HG02588 (cell line): ENCODE results near the gene CCSER2.

Experiments
- ATAC-seq: cut with Tn5 transposase; IDR thresholded peaks from one replicate; pipeline ENCODE4 v1.9.1; 2021; ENCODE audit warnings: mild to moderate bottlenecking, moderate library complexity; ENCODE audit not compliant: unreplicated experiment

Gene CCSER2

DNA sequence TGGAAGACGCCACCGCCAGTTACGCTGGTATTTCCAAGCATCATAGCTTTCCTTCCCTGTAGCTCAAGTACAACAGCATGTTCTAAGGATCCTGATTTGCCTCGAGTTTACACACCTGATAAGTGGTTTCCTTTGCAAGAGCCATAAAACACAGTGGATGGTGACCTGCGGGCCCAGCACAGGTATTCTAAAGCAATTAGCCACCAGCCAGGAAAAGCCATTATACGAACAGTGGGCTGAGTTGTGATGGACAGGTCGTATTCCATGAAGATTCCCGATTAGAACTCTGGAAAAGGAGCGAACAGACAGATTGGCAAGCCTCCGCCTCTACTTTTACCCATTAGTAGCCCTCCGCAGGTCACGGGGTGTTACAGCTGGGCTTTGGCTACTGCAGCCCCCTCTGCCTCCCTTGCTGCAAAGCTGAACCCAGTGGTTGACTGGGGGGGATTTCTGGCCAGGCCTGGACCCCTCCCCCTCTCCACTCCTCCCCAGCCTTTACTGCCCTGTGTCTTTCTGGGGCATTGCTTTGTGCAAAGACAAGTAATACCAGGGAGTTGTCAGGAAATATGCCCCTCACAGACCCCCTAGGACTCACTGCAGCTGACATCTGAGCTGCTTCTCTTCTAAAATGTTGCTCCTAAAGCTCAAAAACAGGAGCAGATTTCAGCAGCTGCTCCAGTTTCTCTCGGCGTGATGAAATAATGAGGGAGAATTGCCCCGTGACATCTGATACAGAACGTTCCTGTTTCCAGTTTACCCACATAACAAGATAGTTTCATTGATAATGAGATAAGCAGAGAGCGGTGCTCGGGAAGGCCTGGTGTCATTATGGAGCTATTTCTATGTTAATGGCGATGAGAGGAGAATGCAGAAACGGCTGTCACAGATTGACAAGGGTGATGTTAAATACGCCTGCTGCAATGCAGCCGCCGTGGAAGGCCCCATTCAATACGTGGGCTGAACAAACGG lies 214.4 kb downstream of the CCSER2 start:
- no peak for ATAC-seq

DNA sequence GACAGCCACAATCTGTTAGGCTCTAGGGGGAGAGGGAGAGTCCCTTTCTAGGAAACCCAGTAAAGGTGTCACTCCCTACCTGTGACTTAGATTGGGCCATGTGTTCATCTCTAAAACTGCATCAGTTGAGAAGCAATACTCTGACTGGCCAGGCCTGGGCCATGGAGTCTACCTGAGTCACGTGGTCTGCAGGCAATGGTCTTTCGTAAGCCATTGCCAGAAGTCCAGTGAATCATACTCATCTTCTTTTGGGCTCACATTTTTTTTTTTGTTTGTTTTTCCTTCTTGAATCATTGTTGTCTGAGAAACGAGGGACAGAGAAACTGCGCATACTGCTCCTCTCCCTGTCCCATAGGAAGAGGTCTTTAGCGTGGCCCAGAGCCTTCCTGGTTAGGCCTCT lies 215.6 kb downstream of the CCSER2 start:
- ATAC-seq: no peak

DNA sequence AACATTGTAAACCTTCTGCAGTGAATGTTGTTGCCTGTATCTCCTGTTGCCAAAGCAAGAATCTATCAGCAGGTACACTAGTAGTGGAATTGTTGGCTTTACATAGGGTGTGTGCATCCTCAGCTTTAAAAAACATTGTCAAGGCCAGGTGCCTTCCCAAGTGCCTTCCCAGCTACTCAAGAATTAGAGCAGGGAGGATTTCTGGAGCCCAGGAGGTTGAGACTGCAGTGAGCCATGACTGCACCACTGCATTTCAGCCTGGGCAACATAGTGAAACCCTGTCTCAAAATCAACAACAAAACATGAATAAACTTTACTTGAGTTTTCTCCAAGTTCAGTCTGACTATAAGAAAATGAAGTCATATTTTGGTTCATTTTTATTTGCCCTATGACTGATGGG lies 217.3 kb downstream of the CCSER2 start:
- ATAC-seq: no peak

DNA sequence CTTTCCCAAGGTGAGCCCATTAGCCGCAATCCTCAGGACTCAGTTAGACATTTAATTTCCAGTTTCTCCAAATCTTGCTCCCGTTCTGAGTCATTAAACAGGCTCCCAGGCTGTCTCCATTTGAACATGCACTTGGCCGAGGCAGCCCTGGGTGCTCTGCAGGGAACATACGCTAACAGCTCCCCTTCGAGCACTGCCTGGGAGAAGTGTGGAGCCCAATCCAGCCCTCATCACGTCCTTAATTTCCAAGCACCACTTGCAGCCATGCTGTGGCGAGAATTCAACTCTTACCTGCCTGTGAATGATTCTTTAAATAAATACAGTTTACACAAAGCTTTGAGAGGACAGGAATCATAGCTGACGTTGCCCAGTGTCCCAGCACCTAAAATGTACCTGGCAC lies 218.2 kb downstream of the CCSER2 start:
- no peak for ATAC-seq

DNA sequence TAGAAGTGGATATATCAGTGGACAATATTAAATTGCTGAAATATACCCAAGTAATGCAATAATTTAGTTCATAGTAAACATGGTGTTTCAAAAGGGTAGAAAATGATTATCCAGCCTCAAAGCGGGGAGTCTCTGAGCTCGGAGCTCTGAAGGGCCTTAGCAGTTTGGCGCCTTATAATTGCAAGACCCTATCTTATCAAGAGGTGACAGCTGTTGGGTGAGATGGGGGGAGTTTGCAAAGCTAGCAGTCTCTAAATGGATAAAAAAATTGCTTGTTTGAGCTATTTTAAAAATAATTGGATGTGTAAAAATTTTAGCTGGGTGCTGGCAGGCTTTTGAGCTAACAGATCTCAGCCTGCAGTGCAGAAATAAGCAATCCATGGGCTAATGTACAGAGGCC lies 219.2 kb downstream of the CCSER2 start:
- ATAC-seq: no peak

DNA sequence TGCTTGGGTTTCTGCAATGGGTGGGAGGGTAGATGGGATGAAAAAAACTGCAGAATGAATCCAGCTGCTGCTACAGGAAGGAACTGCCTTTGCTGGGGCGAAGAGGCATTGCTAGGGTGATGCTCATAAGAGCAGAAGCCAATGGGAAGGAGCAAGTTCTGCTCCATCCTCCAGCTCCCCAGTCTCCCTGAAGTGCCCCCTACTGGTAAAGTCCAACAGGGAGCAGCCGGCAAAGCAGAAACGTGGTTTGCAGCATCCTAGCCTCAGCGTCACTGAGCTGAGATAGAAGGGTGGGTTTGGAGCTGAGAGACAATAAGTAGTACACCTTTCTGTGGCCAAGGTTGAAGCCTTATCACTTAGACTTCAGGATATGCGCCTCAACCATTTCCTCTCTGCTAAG lies 220.5 kb downstream of the CCSER2 start:
- no peak for ATAC-seq

DNA sequence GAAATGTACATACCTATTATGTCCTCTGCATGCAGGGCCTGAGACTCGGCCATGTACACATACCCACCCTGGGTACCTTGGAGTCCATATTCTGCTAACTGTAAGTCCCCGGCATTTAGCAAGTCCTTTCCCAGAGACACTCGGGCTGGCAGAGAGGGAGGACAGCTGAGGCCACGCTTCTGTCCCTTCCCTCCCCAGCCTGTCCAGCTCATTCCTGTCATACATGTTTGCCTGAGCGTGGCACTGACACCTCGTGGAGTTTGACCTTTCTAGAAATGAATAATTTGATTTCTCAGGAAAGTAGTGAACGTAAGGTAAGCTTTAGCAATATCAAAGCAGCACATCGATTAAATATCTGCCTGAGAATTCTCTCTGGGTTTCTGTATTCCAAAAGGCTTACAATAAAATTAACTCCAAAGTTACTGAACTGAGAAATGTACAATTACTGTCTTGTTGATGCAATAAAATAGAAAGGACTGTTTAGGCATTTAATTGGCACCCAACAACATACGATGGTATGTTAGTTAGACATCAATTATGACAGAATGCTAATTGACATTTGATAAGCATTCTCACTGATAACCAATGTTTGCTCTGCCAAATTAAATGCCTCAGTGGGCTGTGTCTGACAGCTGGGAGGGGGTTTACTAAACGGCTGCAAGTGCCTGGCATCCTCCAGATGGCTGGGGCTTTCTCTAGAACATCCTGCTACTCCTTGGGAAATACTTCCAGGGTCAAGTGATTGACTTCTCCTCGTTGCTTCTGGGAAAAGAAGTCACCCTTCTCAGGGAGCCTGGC lies 221.2 kb downstream of the CCSER2 start:
- ATAC-seq: no peak

DNA sequence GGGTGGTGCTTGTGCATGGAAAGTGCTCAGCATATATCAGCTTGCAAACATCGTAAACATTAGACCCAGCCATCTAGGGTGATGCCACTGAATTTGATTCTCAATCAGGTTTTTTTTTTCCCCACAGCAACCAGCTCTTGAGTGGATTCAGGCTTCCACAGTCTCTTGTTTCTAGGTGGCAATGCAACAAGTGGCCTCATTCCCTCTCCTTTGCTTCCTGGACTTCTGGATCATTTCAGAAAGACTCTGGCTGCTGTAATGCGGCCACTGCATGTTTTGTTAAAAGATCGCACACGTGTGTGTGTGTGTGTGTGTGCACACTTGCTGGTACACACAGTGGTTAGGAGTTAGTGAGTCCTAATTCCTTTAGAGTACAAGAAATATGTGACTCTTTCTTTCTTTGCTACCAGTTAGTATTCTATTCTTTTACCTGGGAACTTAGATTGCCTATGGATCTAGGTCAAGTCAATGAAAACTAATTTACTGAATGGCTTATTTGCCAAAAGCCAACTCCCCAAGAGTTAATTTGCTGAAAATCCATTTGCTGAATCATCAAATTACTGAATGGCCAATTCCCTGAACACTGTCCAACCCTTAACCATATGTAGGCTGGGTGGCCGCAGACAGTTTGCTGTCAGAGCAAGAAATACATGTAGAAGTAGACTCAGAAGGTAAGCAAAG lies 222.5 kb downstream of the CCSER2 start:
- no peak for ATAC-seq

DNA sequence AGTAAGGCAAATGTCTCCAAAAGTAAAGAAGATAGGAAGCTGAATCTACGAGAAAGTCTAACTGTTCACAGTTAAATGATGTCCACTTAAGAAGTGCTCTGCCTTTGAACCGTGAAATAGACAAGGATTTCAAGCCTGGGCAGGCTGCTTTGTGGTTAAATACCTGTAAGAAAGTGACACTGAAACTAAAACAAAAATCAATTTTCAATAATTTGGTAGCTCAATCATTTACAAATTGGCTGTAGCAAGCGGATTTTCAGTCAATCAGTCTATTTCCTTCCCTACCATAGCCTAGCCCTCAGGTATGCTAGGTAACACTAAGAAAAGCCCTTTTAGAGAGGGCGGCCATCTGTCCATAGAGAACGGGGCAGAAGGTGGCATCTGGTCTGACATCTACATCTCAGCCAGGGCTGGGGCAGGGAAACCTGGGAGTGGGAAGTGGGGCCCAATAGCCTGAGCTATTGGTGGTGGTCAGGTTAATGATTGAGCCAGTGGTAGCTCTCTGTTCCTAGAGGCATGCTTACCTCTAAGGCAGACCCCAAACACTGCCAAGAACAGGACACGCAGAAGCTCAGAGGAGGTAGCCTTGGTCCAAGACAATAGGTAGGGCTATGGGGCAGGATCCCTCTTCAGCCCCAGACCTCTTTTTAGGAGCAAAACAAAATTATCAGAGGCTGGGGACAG lies 223.2 kb downstream of the CCSER2 start:
- ATAC-seq: no peak

DNA sequence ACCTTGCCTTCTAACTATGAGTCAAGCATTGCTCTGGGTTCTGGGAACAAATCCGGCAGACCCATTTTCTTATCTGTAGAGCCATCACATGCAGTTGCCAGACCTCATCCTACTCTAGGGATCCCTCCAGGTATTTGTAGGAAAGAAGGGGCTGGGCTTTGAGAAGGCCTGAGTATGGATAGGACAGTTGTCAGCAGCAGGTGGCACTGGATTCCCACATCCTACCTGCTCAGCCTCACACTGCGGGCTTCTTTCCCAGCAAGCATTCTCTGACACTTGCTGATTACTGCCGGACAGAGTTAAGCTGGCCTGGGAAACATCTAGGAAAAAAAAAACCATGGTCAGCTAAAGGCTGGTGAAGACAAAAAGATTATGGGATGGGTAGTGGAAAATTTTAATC lies 224.1 kb downstream of the CCSER2 start:
- ATAC-seq: no peak

DNA sequence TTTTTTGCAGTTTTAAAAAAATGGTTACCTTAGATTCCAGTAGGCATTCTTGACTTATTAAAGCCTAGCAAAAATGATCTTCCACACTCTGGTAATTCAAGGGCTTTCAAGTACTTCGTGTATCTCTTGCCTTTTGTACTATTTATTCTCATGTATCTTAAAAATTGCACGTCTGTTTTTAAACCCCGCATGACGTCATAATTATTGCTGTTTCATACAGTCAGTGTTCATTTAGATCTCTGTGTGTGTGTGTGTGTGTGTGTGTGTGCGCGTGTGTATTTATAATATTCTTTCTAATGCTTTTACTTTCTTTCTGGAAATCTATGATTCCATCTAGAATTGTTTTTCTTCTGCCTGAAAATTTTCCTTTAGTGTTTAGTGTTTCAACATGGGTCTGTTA lies 234.2 kb downstream of the CCSER2 start:
- ATAC-seq: no peak

DNA sequence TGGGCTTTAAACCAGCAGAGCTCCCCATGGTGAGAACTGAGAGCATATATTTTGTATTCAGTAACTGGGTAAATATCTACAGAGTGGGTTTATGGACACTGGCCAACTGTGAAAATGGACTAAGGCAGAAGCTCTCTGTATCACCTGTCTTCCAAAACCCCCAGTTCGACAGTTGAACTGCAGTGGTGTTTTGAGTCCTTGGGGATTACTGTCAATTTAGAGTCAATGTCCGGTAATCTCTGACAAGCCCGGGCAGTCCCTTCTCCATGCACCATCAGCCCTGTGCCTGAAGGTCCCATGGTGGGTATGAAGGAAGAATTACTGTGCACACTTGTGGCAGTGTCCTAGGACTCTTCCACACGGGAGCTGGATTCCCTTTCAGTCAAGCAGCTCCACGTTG lies 235.0 kb downstream of the CCSER2 start:
- peak; percentile 87 for ATAC-seq

DNA sequence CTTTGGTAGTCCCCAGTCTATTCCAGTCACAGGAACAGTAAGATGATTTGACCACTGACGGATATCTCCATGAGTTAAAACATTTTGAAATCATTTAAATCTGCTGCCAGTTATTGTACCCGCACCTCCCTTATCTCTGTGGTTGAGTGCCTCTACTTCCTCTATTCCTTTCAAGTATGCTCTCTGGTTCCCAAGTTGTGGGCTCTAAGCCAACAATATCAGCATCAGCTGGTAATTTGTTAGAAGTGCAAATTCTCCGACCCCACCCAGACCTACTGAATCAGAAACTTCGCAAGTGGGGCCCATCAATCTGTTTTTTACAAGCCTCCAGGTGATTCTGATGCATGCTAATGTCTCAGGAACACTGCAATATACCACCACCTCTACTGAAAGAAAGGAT lies 235.5 kb downstream of the CCSER2 start:
- ATAC-seq: peak; percentile 54

DNA sequence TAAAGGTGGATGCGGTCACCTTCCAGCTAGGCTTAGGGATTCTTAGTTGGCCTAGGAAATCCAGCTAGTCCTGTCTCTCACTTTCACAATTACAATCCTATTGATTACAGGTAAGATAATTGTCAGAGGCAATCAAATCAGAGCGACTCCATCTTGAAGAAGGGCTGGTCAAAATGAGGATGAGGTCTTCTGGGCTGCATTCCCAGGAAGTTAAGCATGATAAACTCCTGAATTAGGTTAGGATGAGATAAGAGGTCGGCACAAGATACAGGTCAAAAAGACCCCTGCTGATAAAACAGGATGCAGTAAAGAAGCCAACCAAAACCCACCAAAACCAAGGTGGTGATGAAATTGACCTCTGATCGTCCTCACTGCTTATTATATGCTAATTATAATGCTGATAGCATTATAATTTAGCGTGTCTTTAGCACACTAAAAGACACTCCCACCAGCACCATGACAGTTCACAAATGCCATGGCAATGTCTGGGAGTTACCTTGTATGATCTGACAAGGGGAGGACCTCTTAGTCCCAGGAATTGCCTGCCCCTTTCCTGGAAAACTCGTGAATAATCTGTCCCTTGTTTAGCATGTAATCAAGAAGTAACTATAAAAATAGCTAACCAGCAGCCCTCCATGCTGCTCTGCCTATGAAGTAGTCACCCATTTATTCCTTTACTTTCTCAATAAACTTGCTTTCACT lies 237.6 kb downstream of the CCSER2 start:
- no peak for ATAC-seq

DNA sequence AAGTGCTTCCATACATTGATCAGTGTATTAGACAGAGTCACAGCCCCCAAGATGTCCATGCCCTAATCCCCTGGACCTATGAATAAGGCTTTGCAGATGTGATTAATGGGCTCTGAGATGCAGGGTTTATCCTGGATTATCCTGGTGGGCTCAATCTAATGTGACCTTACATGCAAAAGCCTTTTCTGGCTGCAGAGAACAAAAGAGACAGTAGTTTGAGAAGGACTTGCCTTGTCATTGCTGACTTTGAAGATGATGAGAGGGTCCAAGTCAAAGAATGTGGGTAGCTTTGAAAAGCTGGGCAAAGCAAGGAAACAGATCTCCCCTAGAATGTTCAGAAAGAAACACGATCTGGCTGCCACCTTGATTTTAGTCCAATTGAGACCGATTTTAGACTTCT lies 238.7 kb downstream of the CCSER2 start:
- ATAC-seq: no peak
